GM12878 (cell line): Measurements from ENCODE around the gene GSTCD. TPM values are rescaled to one million over a fixed set of nuclear protein-coding genes. Genes with fewer than 3 reads are reported as not detected.

Experiments
- ATAC-seq: fragments of 200-7000 bp; cut with Tn5 transposase; 3 replicates; pipeline ENCODE4 v1.9.1; 2020; ENCODE audit warnings: mild to moderate bottlenecking, moderate library complexity
- Bru-seq: library from RNA; stranded (reverse); fragments of 400-500 nt; gene quantifications from one replicate; lab custom pipeline; 2021; lab: Mats Ljungman, UMichigan
- BruChase-seq, 2 experiments: library from RNA; stranded (reverse); fragments of 400-500 nt; gene quantifications; one replicate each; lab custom pipeline; 2021; lab: Mats Ljungman, UMichigan
- BruUV-seq: library from RNA; stranded (reverse); fragments of 400-500 nt; replicated peaks from 2 replicates; lab custom pipeline; 2021; lab: Mats Ljungman, UMichigan
- CTCF ChIA-PET: fragments of 300-600 bp; sonication (Branson Sonifier 250); formaldehyde crosslinking; extraction: SDS; loops from one replicate; lab custom pipeline; 2021; ENCODE audit warnings: inconsistent platforms; lab: Yijun Ruan, JAX
- POLR2A ChIA-PET: fragments of 350-600 bp; formaldehyde crosslinking; extraction: SDS; loops from one replicate; lab custom pipeline; 2021; ENCODE audit warnings: inconsistent platforms; lab: Charles Lee
- RAD21 ChIA-PET: fragments of 300-600 bp; sonication (Branson Sonifier 250); formaldehyde crosslinking; loops from one replicate; lab custom pipeline; 2023; ENCODE audit warnings: antibody characterized with exemption; ENCODE audit not compliant: unreplicated experiment; lab: Charles Lee
- SMC1A ChIA-PET: fragments of 300-600 bp; sonication (Branson Sonifier 250); formaldehyde crosslinking; loops from one replicate; lab custom pipeline; 2023; ENCODE audit not compliant: unreplicated experiment, uncharacterized antibody; lab: Charles Lee
- DNase-seq: peaks from one replicate; pipeline ENCODE4 v3.0.0-alpha.2; 2011; ENCODE audit warnings: low read depth, low spot score
- FAIRE-seq: peaks from 3 replicates; lab custom pipeline; 2011; peaks lifted over from hg19 to GRCh38; lab: Jason Lieb, UNC
- H2AFZ ChIP-seq: 2 replicates; pipeline ENCODE4 v1.6.0; 2011; ENCODE audit warnings: low read depth, low read length, control low read depth; ENCODE audit not compliant: control insufficient read depth
- H3K27ac ChIP-seq: 2 replicates; pipeline ENCODE4 v1.5.1; 2011; ENCODE audit warnings: control low read depth; ENCODE audit not compliant: control insufficient read depth, insufficient read depth
- H3K27me3 ChIP-seq, 2 experiments: replicated peaks in 1 of 2; 2 replicates each; pipeline versions ENCODE4 v1.6.0 to v1.6.1; 2011; ENCODE audit warnings: low read length in 1 of 2; ENCODE audit not compliant: control insufficient read depth in 2 of 2, insufficient read depth in 2 of 2
- H3K36me3 ChIP-seq, 2 experiments: 2 replicates each; pipeline ENCODE4 v1.5.1; 2011; ENCODE audit warnings: low read length in 1 of 2; ENCODE audit not compliant: control insufficient read depth in 2 of 2, insufficient read depth in 2 of 2
- H3K4me1 ChIP-seq: 2 replicates; pipeline ENCODE4 v1.6.1; 2011; ENCODE audit warnings: mild to moderate bottlenecking, low read length, moderate library complexity, mixed read lengths; ENCODE audit not compliant: control insufficient read depth, insufficient read depth
- H3K4me2 ChIP-seq: 2 replicates; pipeline ENCODE4 v1.6.0; 2011; ENCODE audit warnings: control low read depth; ENCODE audit not compliant: control insufficient read depth, insufficient read depth
- H3K4me3 ChIP-seq: fragments of 200-600 bp; sonication (generic); 2 replicates; pipeline ENCODE4 v1.5.1; 2016
- H3K79me2 ChIP-seq: 2 replicates; pipeline ENCODE4 v1.6.0; 2011; ENCODE audit warnings: low read length; ENCODE audit not compliant: control insufficient read depth, insufficient read depth
- H3K9ac ChIP-seq: 2 replicates; pipeline ENCODE4 v1.8.0; 2011; ENCODE audit warnings: low read length, control low read depth, mixed read lengths; ENCODE audit not compliant: control insufficient read depth, insufficient read depth
- H3K9me3 ChIP-seq: replicated peaks from 3 replicates; pipeline ENCODE4 v1.5.1; 2011; ENCODE audit warnings: mild to moderate bottlenecking, low read length; ENCODE audit not compliant: control insufficient read depth, insufficient read depth
- H4K20me1 ChIP-seq: 2 replicates; pipeline ENCODE4 v1.6.0; 2011; ENCODE audit not compliant: control insufficient read depth, insufficient read depth
- BCL11A ChIP-seq: IDR thresholded peaks from 2 replicates; pipeline ENCODE4 v1.6.1; 2011; ENCODE audit warnings: low read depth, low read length
- CHD1 ChIP-seq: IDR thresholded peaks from 2 replicates; pipeline ENCODE4 v1.6.1; 2012; ENCODE audit warnings: low read depth, low read length, improper control_type of control experiment
- HCFC1 ChIP-seq: fragments of 150-350 bp; IDR thresholded peaks from 2 replicates; pipeline ENCODE4 v1.6.1; 2014; ENCODE audit warnings: low read length
- HSF1 ChIP-seq: fragments of 150-350 bp; IDR thresholded peaks from 2 replicates; pipeline ENCODE4 v1.6.1; 2014; ENCODE audit warnings: mild to moderate bottlenecking, low read depth, low read length
- MXI1 ChIP-seq: fragments of 150-350 bp; IDR thresholded peaks from 2 replicates; pipeline ENCODE4 v1.6.1; 2011; ENCODE audit warnings: low read depth, mild to moderate bottlenecking, inconsistent platforms, low read length, improper control_type of control experiment
- NFYA ChIP-seq: IDR thresholded peaks from 2 replicates; pipeline ENCODE4 v1.6.1; 2011; ENCODE audit warnings: low read depth, mild to moderate bottlenecking, low read length, improper control_type of control experiment, borderline replicate concordance
- NFYB ChIP-seq: IDR thresholded peaks from 2 replicates; pipeline ENCODE4 v1.6.1; 2011; ENCODE audit warnings: low read depth, mild to moderate bottlenecking, low read length, improper control_type of control experiment, moderate library complexity; ENCODE audit not compliant: insufficient read depth
- NR2F1 ChIP-seq: fragments of 450-650 bp; conservative IDR thresholded peaks from 2 replicates; pipeline ENCODE4 v1.6.1; 2017; ENCODE audit warnings: mild to moderate bottlenecking
- PML ChIP-seq: IDR thresholded peaks from 2 replicates; pipeline ENCODE4 v1.6.1; 2012; ENCODE audit warnings: low read length, inconsistent platforms
- RUNX3 ChIP-seq: IDR thresholded peaks from 2 replicates; pipeline ENCODE4 v1.6.1; 2012; ENCODE audit warnings: low read length, inconsistent platforms
- SMAD1 ChIP-seq: fragments of 450-650 bp; IDR thresholded peaks from 2 replicates; pipeline ENCODE4 v1.6.1; 2018; ENCODE audit warnings: mild to moderate bottlenecking, low read depth; ENCODE audit not compliant: partially characterized antibody
- ZNF592 ChIP-seq: fragments of 450-650 bp; IDR thresholded peaks from 2 replicates; pipeline ENCODE4 v1.6.1; 2017; ENCODE audit warnings: mild to moderate bottlenecking, moderate library complexity
- WGBS: methylation state at CpG from one replicate; pipeline ENCODE4 v1.1.6; 2016; ENCODE audit warnings: low lambda C conversion rate; ENCODE audit not compliant: insufficient replicate concordance, insufficient coverage; ENCODE audit errors: missing lambda C conversion rate; 5-methylcytosine and 5-hydroxymethylcytosine counted together
- in situ Hi-C: fragments of 300-500 bp; cut with MboI; formaldehyde crosslinking; loops from 9 replicates; pipeline ENCODE4 v1.14.3; 2018; ENCODE audit warnings: mixed read lengths
- intact Hi-C: fragments of 100-400 bp; cut with micrococcal nuclease; formaldehyde crosslinking; loops from one replicate; pipeline ENCODE4 v1.14.2; 2022; ENCODE audit not compliant: unreplicated experiment
- long read RNA-seq, 2 experiments: library from polyadenylated mRNA; unstranded; transcript quantifications; one replicate each; pipeline ENCODE4 v2.0.0, GENCODE V29; 2019 to 2020
- polyA minus RNA-seq, 3 experiments: library from RNA; depleted of rRNA, polyadenylated mRNA; stranded (reverse); fragments of >200 nt; gene quantifications; 2 replicates each; pipeline ENCODE4 v1.2.3, GENCODE V29; 2011
- polyA plus RNA-seq, 11 experiments: library from polyadenylated mRNA; depleted of rRNA in 4 of 11; unstranded in 6 of 11; stranded (reverse) in 5 of 11; fragments of >200 nt; fragmentation: Nextera tagmentation in 4 of 11; fragmentation: Illumina TruSeq in 1 of 11; extraction: Ambion mirVana in 4 of 11; extraction: Trizol in 1 of 11; gene quantifications; 1 replicate in 1 of 11; 2 replicates in 10 of 11; pipeline versions ENCODE4 v1.2.1 to v1.2.3, GENCODE V29; 2011 to 2016; ENCODE audit warnings: inconsistent platforms in 2 of 11, missing spikeins in 2 of 11, low read depth in 1 of 11
- total RNA-seq, 4 experiments: library from RNA; depleted of rRNA in 3 of 4; stranded (reverse); fragments of >200 nt in 3 of 4; fragmentation: Illumina TruSeq in 1 of 4; extraction: Trizol in 1 of 4; gene quantifications; 2 replicates each; pipeline versions ENCODE4 v1.2.1 to v1.2.3, GENCODE V29; 2013 to 2021

The GSTCD gene
- total RNA-seq (2013; cell fraction: nucleolus; rRNA removed), result 63.8 and 64.3 TPM in 2 replicates
- total RNA-seq (2014; rRNA removed), result 14.9 and 16.2 TPM in 2 replicates
- 18.6 and 19.5 TPM in 2 replicates for total RNA-seq (2014; rRNA removed; fragmentation: Illumina TruSeq; extraction: Trizol)
- 19.9 and 20.4 TPM in 2 replicates for total RNA-seq (2021)
- 4.1 TPM for polyA plus RNA-seq (2011; ENCODE audit: low read depth)
- 28.4 and 39.4 TPM in 2 replicates for polyA plus RNA-seq (2011; rRNA removed)
- polyA plus RNA-seq (2011; cell fraction: cytosol; rRNA removed), result 11.1 and 11.6 TPM in 2 replicates
- polyA plus RNA-seq (2011; cell fraction: nucleus; rRNA removed), result 12.3 and 14.6 TPM in 2 replicates
- 3.9 and 6.5 TPM in 2 replicates for polyA plus RNA-seq (2012)
- polyA plus RNA-seq (2014; fragmentation: Illumina TruSeq; extraction: Trizol), result 16.1 and 18.0 TPM in 2 replicates
- 1 to 10 TPM; 4.3 to 5.7 TPM for polyA plus RNA-seq (2014; fragmentation: Nextera tagmentation; extraction: Ambion mirVana)
- polyA plus RNA-seq (2014; rRNA removed), result 10.6 and 12.0 TPM in 2 replicates
- polyA plus RNA-seq (2016; fragmentation: Nextera tagmentation; extraction: Ambion mirVana), result 10 to 100 TPM; 10.6 to 13.3 TPM
- 23.1 and 26.7 TPM in 2 replicates for polyA minus RNA-seq (2011; rRNA and poly(A)+ RNA removed)
- polyA minus RNA-seq (2011; cell fraction: cytosol; rRNA and poly(A)+ RNA removed), result 11.2 and 13.5 TPM in 2 replicates
- 28.7 and 40.2 TPM in 2 replicates for polyA minus RNA-seq (2011; cell fraction: nucleus; rRNA and poly(A)+ RNA removed)
- Bru-seq, nascent RNA, result percentile 62 among the genes with signal in this experiment
- percentile 58 among the genes with signal in this experiment for BruChase-seq, experiment 1, labeled RNA remaining after a 6-hour chase
- percentile 62 among the genes with signal in this experiment for BruChase-seq, experiment 2, labeled RNA remaining after a 2-hour chase
- long read RNA-seq, experiment 1, partial matches to known transcripts, result 0 of 1 reads
- long read RNA-seq, experiment 1, other reads (novel, unspliced or antisense), result 1 of 1 reads
- long read RNA-seq, experiment 2, full-length matches to known transcripts, result 15 of 54 reads
- long read RNA-seq, experiment 2, partial matches to known transcripts, result 22 of 54 reads
- long read RNA-seq, experiment 2, other reads (novel, unspliced or antisense), result 17 of 54 reads

GRCh38 chr4:105708181-105709080, at the start of gene GSTCD, which contains the start of gene INTS12:
Gene GSTCD (plus strand): TSS chr4:105708784. CDS start chr4:105717614, 8,830 bp downstream.
Gene INTS12 (minus strand): TSS chr4:105708689. CDS start chr4:105700005, 8,684 bp downstream.
- ChIA-PET POLR2A (interaction anchor here (0.8 to 1.8 kb wide), 3 partner anchors 9 to 237 kb away, joined by 3 to 5 read pairs (median 3); no protein-coding TSS in a partner anchor), CTCF (interaction anchor here (0.6 to 1.5 kb wide), 5 partner anchors 10 to 235 kb away, joined by 3 to 6 read pairs (median 3); partner anchors contain the start of gene PPA2), RAD21 (interaction anchor here (1.4 kb wide), 1 partner anchor 188 kb away, joined by 3 read pairs; no protein-coding TSS in a partner anchor), SMC1A (interaction anchor here (0.7 to 1.7 kb wide), 5 partner anchors 9 to 192 kb away, joined by 3 to 7 read pairs (median 3); no protein-coding TSS in a partner anchor)
- peak; percentile 66 for DNase-seq
- H3K79me2 ChIP-seq, result peaks cover 79% of the 10 kb centered on the region
- WGBS, result under 1% methylated on average over 63 of the region's 63 CpGs
- in situ Hi-C loops, result no loop called here
- H4K20me1 ChIP-seq, result no peaks in the 10 kb centered on the region
- BruUV-seq, result no TSS peak
- peak; percentile 38 for FAIRE-seq
- H3K27me3 ChIP-seq, result no peaks in the 10 kb centered on the region
- intact Hi-C loops, result no loop called here
- peak within 1 kb of the TSS; percentile 81 for H3K27ac ChIP-seq
- peak within 1 kb of the TSS; percentile 86 for H3K4me2 ChIP-seq
- peak; percentile 81 for ATAC-seq
- H3K4me3 ChIP-seq, result peak within 1 kb of the TSS; percentile 99
- H3K9ac ChIP-seq, result peak within 1 kb of the TSS; percentile 95
- peak within 1 kb of the TSS; percentile 88 for H2AFZ ChIP-seq
- H3K36me3 ChIP-seq, result no peaks in the 10 kb centered on the region; a peak in 1 of 4 replicates
- H3K9me3 ChIP-seq, result no peaks in the 10 kb centered on the region; the same call in 1 of the 3 replicates
- no peaks in the 10 kb centered on the region for H3K4me1 ChIP-seq
- no peak for TF ChIP-seq CHD1
- peak; percentile 88 for TF ChIP-seq RUNX3
- TF ChIP-seq NFYA, result no peak
- TF ChIP-seq PML, result peak; percentile 96
- TF ChIP-seq BCL11A, result peak; percentile 78
- TF ChIP-seq NR2F1, result peak; percentile 63
- peak; percentile 93 for TF ChIP-seq HCFC1
- TF ChIP-seq MXI1, result peak; percentile 94
- peak; percentile 90 for TF ChIP-seq HSF1
- no peak for TF ChIP-seq ZNF592
- no peak for TF ChIP-seq NFYB
- no peak for TF ChIP-seq SMAD1
